Nephron (organoid): ENCODE measurements around the gene ZNF428.
A peak's percentile ranks its signal among the peaks of the same experiment; 100 is the strongest.

Experiments used
- H3K27ac Mint-ChIP-seq, 3 experiments: 2 replicates each; pipeline ENCODE4 v1.8.0; 2020; ENCODE audit warnings: mixed read lengths in 3 of 3, mild to moderate bottlenecking in 2 of 3, moderate library complexity in 1 of 3
- H3K27me3 Mint-ChIP-seq: 2 replicates; pipeline ENCODE4 v1.8.0; 2021; ENCODE audit warnings: low read depth, mild to moderate bottlenecking, moderate library complexity, mixed read lengths
- H3K36me3 Mint-ChIP-seq: 2 replicates; pipeline ENCODE4 v1.8.0; 2020; ENCODE audit warnings: low read depth, mixed read lengths
- H3K4me1 Mint-ChIP-seq: 2 replicates; pipeline ENCODE4 v1.8.0; 2020; ENCODE audit warnings: mixed read lengths
- H3K4me3 Mint-ChIP-seq, 3 experiments: 2 replicates each; pipeline ENCODE4 v1.8.0; 2020; ENCODE audit warnings: mild to moderate bottlenecking in 3 of 3, mixed read lengths in 3 of 3, moderate library complexity in 2 of 3
- H3K9me3 Mint-ChIP-seq: 2 replicates; pipeline ENCODE4 v1.8.0; 2020; ENCODE audit warnings: mixed read lengths
- CTCF ChIP-seq, 3 experiments: fragments of 200-600 bp; sonication (generic); IDR thresholded peaks; one replicate each; pipeline ENCODE4 v1.5.0; 2021; ENCODE audit warnings: antibody characterized with exemption in 3 of 3; ENCODE audit not compliant: unreplicated experiment in 3 of 3

The ZNF428 gene

DNA sequence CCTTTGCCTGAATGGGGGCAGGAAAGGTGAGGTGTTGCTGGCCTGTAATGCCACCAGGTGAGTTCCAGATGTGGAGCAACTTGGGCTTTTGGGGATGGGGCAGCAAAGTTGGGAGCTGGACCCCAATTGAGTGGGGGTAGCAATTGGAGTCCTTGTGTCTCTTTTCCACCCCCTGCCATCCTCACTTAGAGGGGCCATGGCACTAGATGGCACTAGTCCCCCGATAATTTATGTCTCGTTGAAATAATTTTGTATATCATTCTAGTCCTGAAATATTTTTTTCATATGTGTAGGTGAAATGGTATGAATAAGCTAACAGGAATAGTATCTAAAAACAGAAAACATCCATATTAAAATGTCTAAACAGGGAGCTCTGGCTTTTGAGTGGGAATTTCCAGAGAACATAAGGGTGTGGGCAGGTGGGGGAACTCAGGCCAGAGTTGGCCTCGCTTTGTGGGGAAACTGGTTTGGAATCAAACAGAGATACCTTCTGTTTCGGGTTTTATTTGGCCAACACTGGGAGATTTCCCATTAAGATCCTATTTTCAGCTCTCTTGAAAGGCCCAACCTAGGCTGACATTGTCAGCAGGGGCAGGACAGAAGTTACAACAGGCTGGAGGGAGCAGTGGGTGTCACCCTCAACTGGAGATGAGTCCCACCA lies 19.7 kb downstream of the ZNF428 start:
- H3K27me3 Mint-ChIP-seq = no peaks in the 10 kb centered on the region
- TF ChIP-seq CTCF (IDR thresholded peaks at IDR 0.05; ENCODE audit: unreplicated experiment in 3 of 3) = no peak
- peaks cover 16% of the 10 kb centered on the region for H3K36me3 Mint-ChIP-seq
- H3K4me3 Mint-ChIP-seq = no peak overlapping the region
- H3K9me3 Mint-ChIP-seq = no peaks in the 10 kb centered on the region
- H3K27ac Mint-ChIP-seq = no peak overlapping the region
- H3K4me1 Mint-ChIP-seq = peaks cover 26% of the 10 kb centered on the region

DNA sequence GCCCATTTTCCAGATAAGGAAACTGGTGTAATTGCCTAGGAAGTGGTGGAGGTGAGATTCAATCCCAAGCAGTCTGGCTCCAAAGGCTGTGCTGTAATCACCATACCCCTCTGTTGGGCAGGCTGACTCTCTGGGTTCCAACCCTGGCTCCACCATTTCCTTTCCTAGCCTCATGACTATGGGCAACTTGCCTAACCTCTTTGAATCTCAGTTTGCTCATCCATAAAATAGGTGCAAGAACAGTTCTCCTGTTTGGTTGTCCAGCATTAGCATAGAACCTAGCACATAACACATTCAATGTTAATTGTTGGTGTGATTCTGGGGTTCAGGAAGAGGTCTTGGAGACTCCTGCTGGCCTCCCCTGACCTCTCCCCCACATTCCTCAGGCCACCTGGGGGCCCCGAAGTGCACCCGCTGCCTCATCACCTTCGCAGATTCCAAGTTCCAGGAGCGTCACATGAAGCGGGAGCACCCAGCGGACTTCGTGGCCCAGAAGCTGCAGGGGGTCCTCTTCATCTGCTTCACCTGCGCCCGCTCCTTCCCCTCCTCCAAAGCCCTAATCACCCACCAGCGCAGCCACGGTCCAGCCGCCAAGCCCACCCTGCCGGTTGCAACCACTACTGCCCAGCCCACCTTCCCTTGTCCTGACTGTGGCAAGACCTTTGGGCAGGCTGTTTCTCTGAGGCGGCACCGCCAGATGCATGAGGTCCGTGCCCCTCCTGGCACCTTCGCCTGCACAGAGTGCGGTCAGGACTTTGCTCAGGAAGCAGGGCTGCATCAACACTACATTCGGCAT lies 20.8 kb downstream of the ZNF428 start:
- peak overlapping the region; percentile 94 to 98 (median 96) for H3K4me3 Mint-ChIP-seq
- peaks cover 30% of the 10 kb centered on the region for H3K4me1 Mint-ChIP-seq
- TF ChIP-seq CTCF (IDR thresholded peaks at IDR 0.05; ENCODE audit: unreplicated experiment in 3 of 3) = no peak
- H3K36me3 Mint-ChIP-seq = peaks cover 16% of the 10 kb centered on the region
- no peaks in the 10 kb centered on the region for H3K9me3 Mint-ChIP-seq
- peak overlapping the region in 2 of 3 experiments; percentile 25 to 100 for H3K27ac Mint-ChIP-seq
- H3K27me3 Mint-ChIP-seq = no peaks in the 10 kb centered on the region

DNA sequence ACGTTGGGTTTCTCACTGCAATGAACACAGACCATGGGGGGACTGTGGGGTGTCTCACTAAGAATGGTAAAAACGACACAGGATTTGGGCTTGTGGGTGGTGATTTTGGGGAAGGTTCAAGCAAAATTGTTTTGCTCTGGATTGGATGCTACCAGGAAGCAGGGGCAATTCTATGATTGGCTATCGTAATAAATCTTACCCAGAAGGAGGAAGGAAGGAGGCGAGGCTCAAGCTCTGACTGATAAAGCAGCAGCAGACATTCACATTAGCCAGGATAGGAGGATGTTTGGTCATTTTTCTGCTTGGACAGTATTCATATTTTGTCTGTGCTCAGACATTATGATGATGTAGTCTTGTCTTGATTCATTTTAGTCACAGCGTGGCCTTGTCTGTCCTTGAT lies 21.6 kb downstream of the ZNF428 start:
- TF ChIP-seq CTCF (IDR thresholded peaks at IDR 0.05; ENCODE audit: unreplicated experiment in 3 of 3) = no peak
- H3K4me1 Mint-ChIP-seq = peaks cover 35% of the 10 kb centered on the region
- H3K36me3 Mint-ChIP-seq = peaks cover 22% of the 10 kb centered on the region
- H3K27me3 Mint-ChIP-seq = no peaks in the 10 kb centered on the region
- no peaks in the 10 kb centered on the region for H3K9me3 Mint-ChIP-seq
- peak overlapping the region; percentile 94 to 98 (median 96) for H3K4me3 Mint-ChIP-seq
- peak overlapping the region; percentile 100 for H3K27ac Mint-ChIP-seq

- H3K9me3 Mint-ChIP-seq = no peaks in the 10 kb centered on the region
- peak overlapping the region; percentile 100 for H3K27ac Mint-ChIP-seq
- H3K36me3 Mint-ChIP-seq = peaks cover 26% of the 10 kb centered on the region
- no peak for TF ChIP-seq CTCF (IDR thresholded peaks at IDR 0.05; ENCODE audit: unreplicated experiment in 3 of 3)
- peaks cover 35% of the 10 kb centered on the region for H3K4me1 Mint-ChIP-seq
- no peaks in the 10 kb centered on the region for H3K27me3 Mint-ChIP-seq
- peak overlapping the region; percentile 94 to 98 (median 96) for H3K4me3 Mint-ChIP-seq
Measured at GRCh38 chr19:43596842-43597461, 22.5 kb downstream of the ZNF428 start.

DNA sequence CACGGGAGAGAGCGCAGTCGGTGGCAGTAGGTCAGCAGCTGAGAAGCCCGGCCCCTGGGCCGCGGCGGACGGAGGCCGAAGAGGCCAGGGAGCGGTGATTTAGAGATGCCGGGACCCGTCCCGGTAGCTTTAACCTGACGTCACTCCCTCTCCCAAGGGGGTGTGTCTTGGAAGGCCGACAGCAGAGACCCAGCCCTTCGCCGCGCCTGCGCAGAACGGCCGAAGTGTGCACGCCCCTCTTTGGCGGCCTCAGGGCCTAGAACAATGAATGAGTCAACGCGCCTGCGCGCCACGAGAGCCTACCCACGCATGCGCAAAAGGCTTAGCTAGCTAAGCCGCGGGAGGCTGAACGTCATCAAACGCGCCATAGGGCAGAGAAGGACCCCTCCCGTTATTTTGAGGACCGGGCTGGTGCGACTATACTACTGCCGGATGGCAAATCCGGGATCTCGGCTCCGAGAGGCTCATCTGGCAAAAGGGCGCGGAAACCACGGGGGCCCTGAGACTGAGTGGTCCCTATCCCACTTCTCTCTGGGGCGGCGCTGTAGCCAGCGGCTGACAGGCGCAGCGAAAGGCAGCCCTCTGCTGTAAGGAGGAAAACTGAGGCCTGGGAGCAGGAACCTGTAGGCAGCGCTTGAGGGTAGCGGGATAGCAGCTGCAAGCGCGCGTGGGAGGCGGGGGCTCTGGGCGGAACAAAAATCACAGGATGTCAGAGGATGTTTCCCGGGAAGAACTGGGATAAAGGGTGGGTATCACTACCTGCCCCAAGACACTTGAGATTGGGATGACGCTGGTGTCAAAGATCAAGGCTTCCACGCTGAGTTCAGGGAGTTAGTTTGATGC lies 23.2 kb downstream of the ZNF428 start, which contains the start of the genes IRGQ and ZNF576:
TSS of gene IRGQ (minus strand) at position 136 of the 843 bp plus-strand sequence. CDS start 796 bp downstream, outside the sequence.
TSS of gene ZNF576 (plus strand) at position 597 of the 843 bp plus-strand sequence. CDS start 514 bp downstream, outside the sequence.
- H3K27ac Mint-ChIP-seq = peak within 1 kb of the TSS; percentile 100
- no peak for TF ChIP-seq CTCF (IDR thresholded peaks at IDR 0.05; ENCODE audit: unreplicated experiment in 3 of 3)
- no peaks in the 10 kb centered on the region for H3K9me3 Mint-ChIP-seq
- peaks cover 22% of the 10 kb centered on the region for H3K36me3 Mint-ChIP-seq
- H3K4me1 Mint-ChIP-seq = peaks cover 35% of the 10 kb centered on the region
- H3K4me3 Mint-ChIP-seq = peak within 1 kb of the TSS; percentile 94 to 98 (median 96)
- no peaks in the 10 kb centered on the region for H3K27me3 Mint-ChIP-seq
